HepG2 (cell line): ENCODE results near the gene CYTH1. TPM values are rescaled to one million over a fixed set of nuclear protein-coding genes. Genes with fewer than 3 reads are reported as not detected.

Experiments
- KLF13 ChIP-seq: sonication (generic); formaldehyde crosslinking; IDR thresholded peaks from 2 replicates; pipeline ENCODE4 v1.4.0; 2020; ENCODE audit warnings: mild to moderate bottlenecking, missing genetic modification reagents
- LCORL ChIP-seq, 2 experiments: fragments of 450-650 bp in 1 of 2; sonication (generic) in 1 of 2; formaldehyde crosslinking in 1 of 2; IDR thresholded peaks; 2 replicates each; pipeline versions ENCODE4 v1.5.0 to v1.6.1; 2017 to 2020; ENCODE audit warnings: antibody characterized with exemption in 1 of 2, missing genetic modification reagents in 1 of 2
- ONECUT2 ChIP-seq: sonication (generic); formaldehyde crosslinking; IDR thresholded peaks from 2 replicates; pipeline ENCODE4 v1.4.0; 2020; ENCODE audit warnings: missing genetic modification reagents
- POLR2A ChIP-seq, 2 experiments: IDR thresholded peaks; 2 replicates each; pipeline ENCODE4 v1.6.1; 2011; ENCODE audit warnings: low read depth in 2 of 2, low read length in 2 of 2, mild to moderate bottlenecking in 1 of 2, moderate library complexity in 1 of 2; ENCODE audit not compliant: insufficient read depth in 1 of 2
- RCOR2 ChIP-seq: IDR thresholded peaks from 2 replicates; pipeline ENCODE4 v1.6.1; 2016; ENCODE audit warnings: missing biosample characterization, missing genetic modification reagents
- SIX1 ChIP-seq: sonication (generic); formaldehyde crosslinking; IDR thresholded peaks from 2 replicates; pipeline ENCODE4 v1.4.0; 2020; ENCODE audit warnings: missing genetic modification reagents, borderline replicate concordance
- THAP11 ChIP-seq: IDR thresholded peaks from 2 replicates; pipeline ENCODE4 v1.6.1; 2016; ENCODE audit warnings: missing biosample characterization, missing genetic modification reagents
- TP53 ChIP-seq: sonication (generic); formaldehyde crosslinking; conservative IDR thresholded peaks from 2 replicates; pipeline ENCODE4 v1.4.0; 2020; ENCODE audit warnings: missing genetic modification reagents
- XBP1 ChIP-seq: sonication (generic); formaldehyde crosslinking; IDR thresholded peaks from 2 replicates; pipeline ENCODE4 v1.5.0; 2020; ENCODE audit warnings: missing genetic modification reagents
- ZNF138 ChIP-seq: sonication (generic); formaldehyde crosslinking; IDR thresholded peaks from 2 replicates; pipeline ENCODE4 v1.5.0; 2020; ENCODE audit warnings: mild to moderate bottlenecking, low read depth, missing genetic modification reagents
- ZNF230 ChIP-seq: sonication (generic); formaldehyde crosslinking; IDR thresholded peaks from 2 replicates; pipeline ENCODE4 v1.4.0; 2020; ENCODE audit warnings: mild to moderate bottlenecking, missing genetic modification reagents
- ZNF329 ChIP-seq: sonication (generic); formaldehyde crosslinking; IDR thresholded peaks from 2 replicates; pipeline ENCODE4 v1.9.0; 2021; ENCODE audit warnings: low read depth, mild to moderate bottlenecking, missing genetic modification reagents
- ZNF549 ChIP-seq: sonication (generic); formaldehyde crosslinking; IDR thresholded peaks from 2 replicates; pipeline ENCODE4 v1.5.0; 2020; ENCODE audit warnings: missing genetic modification reagents
- polyA plus RNA-seq, 8 experiments: library from polyadenylated mRNA; depleted of rRNA in 3 of 8; stranded (reverse) in 7 of 8; unstranded in 1 of 8; fragments of >200 nt; fragmentation: Illumina TruSeq in 4 of 8; extraction: Trizol in 4 of 8; gene quantifications; 2 replicates each; pipeline versions ENCODE4 v1.2.1 to v1.2.3, GENCODE V29; 2011 to 2016; ENCODE audit warnings: low read depth in 4 of 8, missing spikeins in 1 of 8, mixed read lengths in 1 of 8; ENCODE audit not compliant: insufficient read depth in 1 of 8
- total RNA-seq, 5 experiments: library from RNA; depleted of rRNA; stranded (reverse); fragments of >200 nt; fragmentation: Illumina TruSeq; extraction: Trizol; gene quantifications; 2 replicates each; pipeline ENCODE4 v1.2.3, GENCODE V29; 2016; ENCODE audit warnings: low read depth in 1 of 5
- TF ChIP-seq, protein P1 (sequence below): IDR thresholded peaks from 2 replicates; pipeline ENCODE4 v1.4.0; 2020; ENCODE audit warnings: mild to moderate bottlenecking, missing genetic modification reagents
- TF ChIP-seq, protein P2 (sequence below): sonication (generic); formaldehyde crosslinking; IDR thresholded peaks from 2 replicates; pipeline ENCODE4 v1.8.0; 2022; ENCODE audit warnings: mild to moderate bottlenecking, missing genetic modification reagents; ENCODE audit not compliant: insufficient replicate concordance
- TF ChIP-seq, protein P3 (sequence below): sonication (generic); formaldehyde crosslinking; IDR thresholded peaks from 2 replicates; pipeline ENCODE4 v1.4.0; 2020; ENCODE audit warnings: mild to moderate bottlenecking, missing genetic modification reagents

The CYTH1 gene
- total and polyA plus RNA-seq, 2 of the 13 experiments (the other 11 are each of a cell fraction or from before 2014, with no cell fraction given): 20.1 to 48.9 TPM

DNA sequence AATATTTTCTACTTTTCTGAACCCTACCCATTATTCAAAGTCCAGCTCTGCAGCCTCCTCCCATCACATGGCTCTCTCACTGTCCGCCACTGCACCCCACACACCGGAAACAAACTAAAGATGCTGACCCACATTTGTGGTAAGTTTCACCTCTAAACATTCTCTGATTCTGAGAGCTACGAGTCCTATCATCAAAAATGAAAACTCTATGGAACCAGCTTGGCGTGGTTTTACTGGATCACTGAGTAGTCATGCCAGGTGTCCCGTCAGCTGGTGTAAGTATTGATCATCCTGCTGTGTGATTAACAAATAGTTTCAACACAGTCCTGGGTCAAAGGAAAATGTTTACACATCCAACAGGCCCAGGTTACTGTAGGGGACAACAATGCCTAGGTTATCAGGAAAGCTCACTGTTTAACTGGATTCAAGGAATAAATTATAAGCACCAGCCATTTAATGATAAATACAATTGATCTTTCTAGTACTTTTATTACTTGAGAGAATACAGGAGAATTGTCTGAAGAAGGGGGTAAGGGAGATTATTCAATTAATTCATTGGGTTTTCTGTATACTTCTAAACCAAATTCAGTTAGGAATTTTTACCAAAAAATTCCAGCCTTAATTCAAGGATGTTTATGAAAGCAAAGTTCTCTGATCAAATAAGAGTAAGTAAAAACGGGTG lies 33.9 kb downstream of the CYTH1 start (continued):
- TF ChIP-seq, protein P1, sequence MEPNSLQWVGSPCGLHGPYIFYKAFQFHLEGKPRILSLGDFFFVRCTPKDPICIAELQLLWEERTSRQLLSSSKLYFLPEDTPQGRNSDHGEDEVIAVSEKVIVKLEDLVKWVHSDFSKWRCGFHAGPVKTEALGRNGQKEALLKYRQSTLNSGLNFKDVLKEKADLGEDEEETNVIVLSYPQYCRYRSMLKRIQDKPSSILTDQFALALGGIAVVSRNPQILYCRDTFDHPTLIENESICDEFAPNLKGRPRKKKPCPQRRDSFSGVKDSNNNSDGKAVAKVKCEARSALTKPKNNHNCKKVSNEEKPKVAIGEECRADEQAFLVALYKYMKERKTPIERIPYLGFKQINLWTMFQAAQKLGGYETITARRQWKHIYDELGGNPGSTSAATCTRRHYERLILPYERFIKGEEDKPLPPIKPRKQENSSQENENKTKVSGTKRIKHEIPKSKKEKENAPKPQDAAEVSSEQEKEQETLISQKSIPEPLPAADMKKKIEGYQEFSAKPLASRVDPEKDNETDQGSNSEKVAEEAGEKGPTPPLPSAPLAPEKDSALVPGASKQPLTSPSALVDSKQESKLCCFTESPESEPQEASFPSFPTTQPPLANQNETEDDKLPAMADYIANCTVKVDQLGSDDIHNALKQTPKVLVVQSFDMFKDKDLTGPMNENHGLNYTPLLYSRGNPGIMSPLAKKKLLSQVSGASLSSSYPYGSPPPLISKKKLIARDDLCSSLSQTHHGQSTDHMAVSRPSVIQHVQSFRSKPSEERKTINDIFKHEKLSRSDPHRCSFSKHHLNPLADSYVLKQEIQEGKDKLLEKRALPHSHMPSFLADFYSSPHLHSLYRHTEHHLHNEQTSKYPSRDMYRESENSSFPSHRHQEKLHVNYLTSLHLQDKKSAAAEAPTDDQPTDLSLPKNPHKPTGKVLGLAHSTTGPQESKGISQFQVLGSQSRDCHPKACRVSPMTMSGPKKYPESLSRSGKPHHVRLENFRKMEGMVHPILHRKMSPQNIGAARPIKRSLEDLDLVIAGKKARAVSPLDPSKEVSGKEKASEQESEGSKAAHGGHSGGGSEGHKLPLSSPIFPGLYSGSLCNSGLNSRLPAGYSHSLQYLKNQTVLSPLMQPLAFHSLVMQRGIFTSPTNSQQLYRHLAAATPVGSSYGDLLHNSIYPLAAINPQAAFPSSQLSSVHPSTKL: peak; percentile 94
- TF ChIP-seq ZNF329 (CRISPR knock-in tag) (no peak), XBP1 (CRISPR knock-in tag) (no peak), POLR2A (IDR thresholded peaks at IDR 0.05; ENCODE audit: insufficient read depth in 1 of 2, low read depth in 2 of 2, low read length in 2 of 2) (peak in 1 of 2 experiments; percentile 9; a peak in 1 of 4 replicates), LCORL (IDR thresholded peaks at IDR 0.05) (no peak), LCORL (CRISPR knock-in tag; IDR thresholded peaks at IDR 0.05) (peak; percentile 71), ZNF138 (CRISPR knock-in tag) (no peak), ZNF549 (0 out of 2 replicates have a peak, but pooled peaks have one; percentile 39), SIX1 (peak; percentile 71), ZNF230 (0 out of 2 replicates have a peak, but pooled peaks have one; percentile 37), THAP11 (CRISPR knock-in tag) (peak; percentile 61), RCOR2 (CRISPR knock-in tag) (peak; percentile 95; the same call in 1 of the 2 replicates), ONECUT2 (CRISPR knock-in tag) (peak; percentile 99), TP53 (CRISPR knock-in tag) (no peak), KLF13 (0 out of 2 replicates have a peak, but pooled peaks have one; percentile 36)
- TF ChIP-seq, protein P2, sequence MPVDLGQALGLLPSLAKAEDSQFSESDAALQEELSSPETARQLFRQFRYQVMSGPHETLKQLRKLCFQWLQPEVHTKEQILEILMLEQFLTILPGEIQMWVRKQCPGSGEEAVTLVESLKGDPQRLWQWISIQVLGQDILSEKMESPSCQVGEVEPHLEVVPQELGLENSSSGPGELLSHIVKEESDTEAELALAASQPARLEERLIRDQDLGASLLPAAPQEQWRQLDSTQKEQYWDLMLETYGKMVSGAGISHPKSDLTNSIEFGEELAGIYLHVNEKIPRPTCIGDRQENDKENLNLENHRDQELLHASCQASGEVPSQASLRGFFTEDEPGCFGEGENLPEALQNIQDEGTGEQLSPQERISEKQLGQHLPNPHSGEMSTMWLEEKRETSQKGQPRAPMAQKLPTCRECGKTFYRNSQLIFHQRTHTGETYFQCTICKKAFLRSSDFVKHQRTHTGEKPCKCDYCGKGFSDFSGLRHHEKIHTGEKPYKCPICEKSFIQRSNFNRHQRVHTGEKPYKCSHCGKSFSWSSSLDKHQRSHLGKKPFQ (CRISPR knock-in tag): peak; percentile 83
- TF ChIP-seq, protein P3, sequence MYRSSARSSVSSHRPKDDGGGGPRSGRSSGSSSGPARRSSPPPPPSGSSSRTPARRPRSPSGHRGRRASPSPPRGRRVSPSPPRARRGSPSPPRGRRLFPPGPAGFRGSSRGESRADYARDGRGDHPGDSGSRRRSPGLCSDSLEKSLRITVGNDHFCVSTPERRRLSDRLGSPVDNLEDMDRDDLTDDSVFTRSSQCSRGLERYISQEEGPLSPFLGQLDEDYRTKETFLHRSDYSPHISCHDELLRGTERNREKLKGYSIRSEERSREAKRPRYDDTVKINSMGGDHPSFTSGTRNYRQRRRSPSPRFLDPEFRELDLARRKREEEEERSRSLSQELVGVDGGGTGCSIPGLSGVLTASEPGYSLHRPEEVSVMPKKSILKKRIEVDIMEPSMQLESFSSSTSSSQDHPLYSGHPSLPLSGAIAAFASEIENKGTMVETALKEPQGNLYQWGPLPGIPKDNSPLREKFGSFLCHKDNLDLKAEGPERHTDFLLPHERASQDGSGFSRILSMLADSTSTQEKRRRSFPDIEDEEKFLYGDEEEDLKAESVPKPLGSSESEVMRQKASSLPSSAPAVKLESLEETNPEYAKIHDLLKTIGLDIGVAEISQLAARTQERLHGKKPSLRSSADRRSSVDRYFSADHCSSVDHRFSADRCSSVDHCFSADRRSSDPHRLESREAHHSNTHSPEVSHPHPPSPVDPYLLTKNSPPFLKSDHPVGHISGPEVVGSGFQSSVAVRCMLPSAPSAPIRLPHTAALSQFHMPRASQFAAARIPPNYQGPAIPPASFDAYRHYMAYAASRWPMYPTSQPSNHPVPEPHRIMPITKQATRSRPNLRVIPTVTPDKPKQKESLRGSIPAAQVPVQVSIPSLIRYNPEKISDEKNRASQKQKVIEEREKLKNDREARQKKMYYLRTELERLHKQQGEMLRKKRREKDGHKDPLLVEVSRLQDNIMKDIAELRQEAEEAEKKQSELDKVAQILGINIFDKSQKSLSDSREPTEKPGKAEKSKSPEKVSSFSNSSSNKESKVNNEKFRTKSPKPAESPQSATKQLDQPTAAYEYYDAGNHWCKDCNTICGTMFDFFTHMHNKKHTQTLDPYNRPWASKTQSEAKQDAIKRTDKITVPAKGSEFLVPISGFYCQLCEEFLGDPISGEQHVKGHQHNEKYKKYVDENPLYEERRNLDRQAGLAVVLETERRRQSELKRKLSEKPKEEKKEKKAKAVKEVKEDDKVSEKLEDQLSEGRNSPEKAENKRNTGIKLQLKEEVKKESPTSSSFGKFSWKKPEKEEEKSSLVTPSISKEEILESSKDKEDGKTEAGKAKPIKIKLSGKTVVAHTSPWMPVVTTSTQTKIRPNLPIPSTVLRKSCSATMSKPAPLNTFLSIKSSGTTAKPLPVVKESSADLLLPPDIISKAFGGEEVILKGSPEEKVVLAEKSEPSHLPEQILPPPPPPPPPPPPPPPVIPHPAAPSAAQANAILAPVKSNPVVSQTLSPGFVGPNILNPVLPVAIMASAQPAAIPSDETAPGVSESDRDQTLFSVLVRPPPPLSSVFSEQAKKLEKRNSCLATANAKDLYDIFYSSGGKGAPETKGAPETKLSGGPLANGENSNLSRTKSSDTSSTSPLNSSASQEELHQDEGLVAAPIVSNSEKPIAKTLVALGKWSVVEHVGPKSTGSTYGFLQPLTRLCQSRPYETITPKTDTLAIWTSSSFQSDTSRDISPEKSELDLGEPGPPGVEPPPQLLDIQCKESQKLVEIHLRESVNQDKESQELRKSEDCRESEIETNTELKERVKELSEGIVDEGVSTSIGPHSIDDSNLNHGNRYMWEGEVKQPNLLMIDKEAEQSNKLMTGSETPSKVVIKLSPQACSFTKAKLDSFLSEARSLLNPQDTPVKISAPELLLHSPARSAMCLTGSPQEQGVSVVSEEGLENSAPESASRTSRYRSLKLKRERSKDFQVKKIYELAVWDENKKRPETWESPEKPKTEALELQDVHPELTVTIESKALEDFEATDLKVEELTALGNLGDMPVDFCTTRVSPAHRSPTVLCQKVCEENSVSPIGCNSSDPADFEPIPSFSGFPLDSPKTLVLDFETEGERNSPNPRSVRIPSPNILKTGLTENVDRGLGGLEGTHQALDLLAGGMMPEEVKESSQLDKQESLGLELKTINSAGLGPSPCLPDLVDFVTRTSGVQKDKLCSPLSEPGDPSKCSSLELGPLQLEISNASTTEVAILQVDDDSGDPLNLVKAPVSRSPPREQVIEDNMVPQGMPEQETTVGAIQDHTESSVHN (CRISPR knock-in tag): no peak
